ENCODE measurements around the gene TNFSF18. TPM values are rescaled to one million over a fixed set of nuclear protein-coding genes. Genes with fewer than 3 reads are reported as not detected.

TNFSF18 gene
- total RNA-seq, 4 donors from 2014 or later, result 1.8 TPM; not detected in 3

- Histone ChIP-seq H3K36me3 (no peaks in the 10 kb centered on the region), H3K4me3 (no peak overlapping the region), H3K27ac (no peak overlapping the region), H3K9me3 (no peaks in the 10 kb centered on the region), H3K4me1 (no peaks in the 10 kb centered on the region), H3K27me3 (no peaks in the 10 kb centered on the region)
- intact Hi-C loops (cut with DNase I; ENCODE audit: low total_unique reads), result no loop called here
- TF ChIP-seq POLR2A (IDR thresholded peaks at IDR 0.05) (no peak), CTCF (IDR thresholded peaks at IDR 0.05) (no peak)
- DNase-seq, result no peak
These were observed 13.3 kb upstream of the TNFSF18 start for GRCh38 chr1:173064011-173064410.

- Histone ChIP-seq H3K9me3 (no peaks in the 10 kb centered on the region), H3K27ac (no peak overlapping the region), H3K4me1 (no peaks in the 10 kb centered on the region), H3K4me3 (no peak overlapping the region), H3K27me3 (no peaks in the 10 kb centered on the region), H3K36me3 (no peaks in the 10 kb centered on the region)
- intact Hi-C loops (cut with DNase I; ENCODE audit: low total_unique reads), result no loop called here
- DNase-seq, result no peak
- no peak for TF ChIP-seq CTCF (IDR thresholded peaks at IDR 0.05)
- no peak for TF ChIP-seq POLR2A (IDR thresholded peaks at IDR 0.05)
These were observed 12.4 kb upstream of the TNFSF18 start for GRCh38 chr1:173063171-173063570.

- Histone ChIP-seq H3K9me3 (no peaks in the 10 kb centered on the region), H3K27me3 (no peaks in the 10 kb centered on the region), H3K36me3 (no peaks in the 10 kb centered on the region), H3K4me3 (no peak overlapping the region), H3K4me1 (no peaks in the 10 kb centered on the region), H3K27ac (no peak overlapping the region)
- intact Hi-C loops (cut with DNase I; ENCODE audit: low total_unique reads), result no loop called here
- no peak for TF ChIP-seq CTCF (IDR thresholded peaks at IDR 0.05)
- TF ChIP-seq POLR2A (IDR thresholded peaks at IDR 0.05), result no peak
- DNase-seq, result no peak
These were observed 11.6 kb upstream of the TNFSF18 start for GRCh38 chr1:173062150-173062938.

- H3K27me3 ChIP-seq, result no peaks in the 10 kb centered on the region
- no peaks in the 10 kb centered on the region for H3K9me3 ChIP-seq
- intact Hi-C loops (cut with DNase I; ENCODE audit: low total_unique reads), result no loop called here
- TF ChIP-seq POLR2A (IDR thresholded peaks at IDR 0.05) (no peak), CTCF (IDR thresholded peaks at IDR 0.05) (no peak)
- no peaks in the 10 kb centered on the region for H3K4me1 ChIP-seq
- H3K36me3 ChIP-seq, result no peaks in the 10 kb centered on the region
- no peak overlapping the region for H3K4me3 ChIP-seq
- no peak for DNase-seq
- H3K27ac ChIP-seq, result no peak overlapping the region
These were observed 7.8 kb upstream of the TNFSF18 start for GRCh38 chr1:173058556-173058955.

GRCh38 chr1:173057984-173058383 is 7.2 kb upstream of the TNFSF18 start:
- TF ChIP-seq CTCF (IDR thresholded peaks at IDR 0.05) (no peak), POLR2A (IDR thresholded peaks at IDR 0.05) (no peak)
- Histone ChIP-seq H3K4me1 (no peaks in the 10 kb centered on the region), H3K36me3 (no peaks in the 10 kb centered on the region), H3K9me3 (no peaks in the 10 kb centered on the region), H3K4me3 (no peak overlapping the region), H3K27me3 (no peaks in the 10 kb centered on the region), H3K27ac (no peak overlapping the region)
- DNase-seq, result no peak
- intact Hi-C loops (cut with DNase I; ENCODE audit: low total_unique reads), result no loop called here

Measured in uterus (tissue), 4 donors.